ENCODE results near the gene RDH12. TPM values are rescaled to one million over a fixed set of nuclear protein-coding genes. Genes with fewer than 3 reads are reported as not detected.

RDH12 gene
- total and polyA plus RNA-seq, 9 of the 15 experiments (the other 6 are each of a cell fraction or from before 2014, with no cell fraction given), result 0.03 to 0.29 (median 0.07) TPM; not detected in 2

GRCh38 chr14:67749341-67750084 is 47.8 kb downstream of the RDH12 start (continued):
- TF ChIP-seq ZC3H4 (CRISPR knock-in tag; IDR thresholded peaks at IDR 0.05; ENCODE audit: borderline replicate concordance) (no peak), ZNF41 (CRISPR knock-in tag; conservative IDR thresholded peaks at IDR 0.05) (no peak), ZNF79 (CRISPR knock-in tag; IDR thresholded peaks at IDR 0.05; ENCODE audit: low read depth) (no peak)

- Histone ChIP-seq H3K36me3 (ENCODE audit: control insufficient read depth, insufficient read depth, low read length) (peaks cover 22% of the 10 kb centered on the region; the same call in 1 of the 3 replicates), H3K79me2 (ENCODE audit: control insufficient read depth, insufficient read depth, low read length) (no peaks in the 10 kb centered on the region), H3K4me1 (replicated peaks in 1 of 2; ENCODE audit: control insufficient read depth in 2 of 2, insufficient read depth in 2 of 2, low read length in 2 of 2) (no peaks in the 10 kb centered on the region), H4K20me1 (replicated peaks; ENCODE audit: control insufficient read depth, insufficient read depth, low read length) (no peaks in the 10 kb centered on the region), H3K9ac (ENCODE audit: insufficient read depth in 1 of 2, low read depth in 2 of 2, low read length in 2 of 2) (no peak overlapping the region), H3K9me1 (ENCODE audit: control insufficient read depth, insufficient read depth, low read length) (no peaks in the 10 kb centered on the region), H3K27me3 (ENCODE audit: control insufficient read depth in 2 of 2, insufficient read depth in 2 of 2, low read length in 2 of 2) (no peaks in the 10 kb centered on the region), H3K9me3 (replicated peaks; ENCODE audit: control insufficient read depth, insufficient read depth, low read depth, low read length) (no peaks in the 10 kb centered on the region), H3K4me2 (ENCODE audit: insufficient read depth, low read length) (no peak overlapping the region), H2AFZ (ENCODE audit: low read depth, low read length) (no peak overlapping the region), H3K4me3 (no peak overlapping the region), H3K27ac (ENCODE audit: extremely low read depth, low read depth, low read length) (no peak overlapping the region)
- TF ChIP-seq ZNF431 (CRISPR knock-in tag; IDR thresholded peaks at IDR 0.05), result no peak
- TF ChIP-seq C11orf30 (IDR thresholded peaks at IDR 0.05; ENCODE audit: low read depth), result peak; percentile 14; the same call in 1 of the 2 replicates
- no peak for FAIRE-seq
- ChIA-PET POLR2A (no interaction called here), CTCF (ENCODE audit: low intra/inter-chr PET ratio) (no interaction called here)
- no TSS peak for BruUV-seq (replicated peaks)
- DNase-seq (ENCODE audit: extremely low read depth in 1 of 4, low spot score in 3 of 4), result no peak
- 83% methylated on average over 1 of the region's 1 CpG for WGBS (ENCODE audit: insufficient coverage, low coverage, missing lambda C conversion rate)
- in situ Hi-C loops (cut with MboI), result no loop called here
- intact Hi-C loops (cut with micrococcal nuclease), result no loop called here
- no peak for ATAC-seq
Measured at GRCh38 chr14:67756496-67756895, 54.8 kb downstream of the RDH12 start.

All from K562 (cell line).